LNCAP (cell line): Measurements from ENCODE around the gene MOV10L1.

Experiments
- CTCF ChIP-seq: fragments of 450-650 bp; IDR thresholded peaks from 2 replicates; pipeline ENCODE4 v1.5.1; 2017; ENCODE audit warnings: mild to moderate bottlenecking

Gene MOV10L1

GRCh38 chr22:50104141-50104544, 14.3 kb downstream of the MOV10L1 start:
- no peak for TF ChIP-seq CTCF

GRCh38 chr22:50105208-50106100, 15.6 kb downstream of the MOV10L1 start:
- TF ChIP-seq CTCF: no peak

GRCh38 chr22:50107529-50107928, 17.7 kb downstream of the MOV10L1 start:
- TF ChIP-seq CTCF: no peak

- no peak for TF ChIP-seq CTCF
These were observed 21.2 kb downstream of the MOV10L1 start for GRCh38 chr22:50111056-50111455.

GRCh38 chr22:50112151-50113118, 22.6 kb downstream of the MOV10L1 start:
- TF ChIP-seq CTCF: no peak

GRCh38 chr22:50114221-50115021, 24.6 kb downstream of the MOV10L1 start:
- TF ChIP-seq CTCF: no peak

GRCh38 chr22:50115693-50116092, 25.9 kb downstream of the MOV10L1 start:
- no peak for TF ChIP-seq CTCF
